SK-N-SH treated with all-trans-retinoic acid at 6 μM for 48 hours (cell line): ENCODE measurements around the gene IKBKE.

Source experiments
- ATAC-seq: fragments of 200-7000 bp; cut with Tn5 transposase; 3 replicates; pipeline ENCODE4 v1.9.1; 2020; ENCODE audit warnings: mild to moderate bottlenecking, moderate library complexity
- ARNTL ChIP-seq: fragments of 450-650 bp; formaldehyde crosslinking; IDR thresholded peaks from 2 replicates; pipeline ENCODE4 v1.5.0; 2020; ENCODE audit warnings: low read depth, mild to moderate bottlenecking, moderate library complexity, borderline replicate concordance
- CREB5 ChIP-seq: fragments of 250-450 bp; sonication (Bioruptor Pico); IDR thresholded peaks from 2 replicates; pipeline ENCODE4 v1.5.1; 2020; ENCODE audit warnings: low read depth, mild to moderate bottlenecking, moderate library complexity
- CSDC2 ChIP-seq: fragments of 250-450 bp; sonication (Bioruptor Pico); IDR thresholded peaks from 2 replicates; pipeline ENCODE4 v1.5.0; 2020; ENCODE audit warnings: mild to moderate bottlenecking, moderate library complexity
- CSRNP3 ChIP-seq: fragments of 250-450 bp; sonication (Bioruptor Pico); IDR thresholded peaks from 2 replicates; pipeline ENCODE4 v1.5.1; 2021; ENCODE audit warnings: mild to moderate bottlenecking, moderate library complexity
- ESRRG ChIP-seq: fragments of 250-450 bp; sonication (Bioruptor Pico); IDR thresholded peaks from 2 replicates; pipeline ENCODE4 v1.6.1; 2021; ENCODE audit warnings: mild to moderate bottlenecking
- GLIS3 ChIP-seq: fragments of 250-450 bp; sonication (Bioruptor Pico); IDR thresholded peaks from 2 replicates; pipeline ENCODE4 v1.5.0; 2020; ENCODE audit warnings: mild to moderate bottlenecking, moderate library complexity
- ISL1 ChIP-seq: fragments of 250-450 bp; sonication (Bioruptor Pico); IDR thresholded peaks from 2 replicates; pipeline ENCODE4 v2.1.2; 2022; ENCODE audit warnings: mild to moderate bottlenecking, moderate library complexity
- OSR1 ChIP-seq: fragments of 250-450 bp; sonication (Bioruptor Pico); IDR thresholded peaks from 2 replicates; pipeline ENCODE4 v1.8.0; 2022; ENCODE audit warnings: moderate library complexity, mild to moderate bottlenecking, inconsistent platforms
- PATZ1 ChIP-seq: fragments of 250-450 bp; sonication (Bioruptor Pico); IDR thresholded peaks from 2 replicates; pipeline ENCODE4 v1.8.0; 2020; ENCODE audit warnings: mild to moderate bottlenecking, moderate library complexity, borderline replicate concordance
- POU6F1 ChIP-seq: fragments of 250-450 bp; sonication (Bioruptor Pico); IDR thresholded peaks from 2 replicates; pipeline ENCODE4 v1.8.0; 2021; ENCODE audit warnings: low read depth, mild to moderate bottlenecking, moderate library complexity, borderline replicate concordance
- RARB ChIP-seq: fragments of 250-450 bp; sonication (Bioruptor Pico); IDR thresholded peaks from 2 replicates; pipeline ENCODE4 v1.8.0; 2021; ENCODE audit warnings: mild to moderate bottlenecking, moderate library complexity
- SNAI2 ChIP-seq: fragments of 250-450 bp; sonication (Bioruptor Pico); IDR thresholded peaks from 2 replicates; pipeline ENCODE4 v1.5.0; 2020; ENCODE audit warnings: mild to moderate bottlenecking, moderate library complexity
- TCF4 ChIP-seq: fragments of 250-450 bp; sonication (Bioruptor Pico); IDR thresholded peaks from 2 replicates; pipeline ENCODE4 v1.8.0; 2021; ENCODE audit warnings: mild to moderate bottlenecking, moderate library complexity, borderline replicate concordance
- TSHZ2 ChIP-seq: fragments of 250-450 bp; sonication (Bioruptor Pico); IDR thresholded peaks from 2 replicates; pipeline ENCODE4 v1.5.0; 2020; ENCODE audit warnings: mild to moderate bottlenecking, moderate library complexity
- ZC3H10 ChIP-seq: fragments of 250-450 bp; sonication (Bioruptor Pico); IDR thresholded peaks from 2 replicates; pipeline ENCODE4 v1.5.1; 2021; ENCODE audit warnings: mild to moderate bottlenecking, moderate library complexity
- ZFP3 ChIP-seq: fragments of 250-450 bp; sonication (Bioruptor Pico); IDR thresholded peaks from 2 replicates; pipeline ENCODE4 v1.5.0; 2020; ENCODE audit warnings: mild to moderate bottlenecking, moderate library complexity
- ZFP30 ChIP-seq: fragments of 450-650 bp; formaldehyde crosslinking; IDR thresholded peaks from 2 replicates; pipeline ENCODE4 v1.5.0; 2022; ENCODE audit warnings: mild to moderate bottlenecking, moderate library complexity
- ZNF565 ChIP-seq: fragments of 450-650 bp; formaldehyde crosslinking; conservative IDR thresholded peaks from 2 replicates; pipeline ENCODE4 v1.5.0; 2020; ENCODE audit warnings: low read depth, mild to moderate bottlenecking, moderate library complexity
- ZNF70 ChIP-seq: fragments of 450-650 bp; formaldehyde crosslinking; IDR thresholded peaks from 2 replicates; pipeline ENCODE4 v1.5.0; 2020; ENCODE audit warnings: mild to moderate bottlenecking, moderate library complexity
- ZNF8 ChIP-seq: fragments of 450-650 bp; formaldehyde crosslinking; IDR thresholded peaks from 2 replicates; pipeline ENCODE4 v1.5.0; 2020; ENCODE audit warnings: mild to moderate bottlenecking, moderate library complexity

The IKBKE gene

GRCh38 chr1:206472454-206472853 lies 2.2 kb downstream of the IKBKE start (continued):
- TF ChIP-seq TSHZ2 (no peak), TCF4 (CRISPR knock-in tag) (no peak), ZFP3 (CRISPR knock-in tag) (no peak)

- TF ChIP-seq RARB (no peak), POU6F1 (CRISPR knock-in tag) (no peak), ZNF565 (no peak), ISL1 (CRISPR knock-in tag) (no peak), GLIS3 (no peak), OSR1 (CRISPR knock-in tag) (no peak), ARNTL (CRISPR knock-in tag) (no peak), ZNF8 (CRISPR knock-in tag) (no peak), ZNF70 (no peak), CSRNP3 (CRISPR knock-in tag) (no peak), ZFP30 (CRISPR knock-in tag) (no peak), ESRRG (CRISPR knock-in tag) (no peak), ZC3H10 (no peak), PATZ1 (CRISPR knock-in tag) (no peak), TCF4 (CRISPR knock-in tag) (no peak), CSDC2 (CRISPR knock-in tag) (no peak), ZFP3 (CRISPR knock-in tag) (no peak), TSHZ2 (no peak), SNAI2 (CRISPR knock-in tag) (no peak)
- TF ChIP-seq, all 23 proteins: peak for 0
- ATAC-seq = no peak
These were observed 2.6 kb downstream of the IKBKE start for GRCh38 chr1:206472886-206473285.

GRCh38 chr1:206476058-206476457 lies 5.8 kb downstream of the IKBKE start:
- no peak for ATAC-seq

More at GRCh38 chr1:206476058-206476457, 5.8 kb downstream of the IKBKE start:
- TF ChIP-seq CREB5 = no peak
- no peak for TF ChIP-seq GLIS3
- TF ChIP-seq, all 23 proteins: peak for 0
